HepG2 (cell line): ENCODE results near the gene VTN. TPM values are rescaled to one million over a fixed set of nuclear protein-coding genes. Genes with fewer than 3 reads are reported as not detected.
A peak's percentile ranks its signal among the peaks of the same experiment; 100 is the strongest.

Source experiments
- CHD4 ChIP-seq: fragments of 200-600 bp; sonication (generic); IDR thresholded peaks from 2 replicates; pipeline ENCODE4 v1.7.0; 2017; ENCODE audit warnings: mild to moderate bottlenecking, low read length, borderline replicate concordance
- CREB1 ChIP-seq, 2 experiments: fragments of 450-650 bp in 1 of 2; IDR thresholded peaks; 2 replicates each; pipeline ENCODE4 v1.6.1; 2016 to 2017; ENCODE audit warnings: control low read depth in 1 of 2, mild to moderate bottlenecking in 1 of 2, missing compliant biosample characterization in 1 of 2, missing genetic modification characterization in 1 of 2
- DPF2 ChIP-seq: sonication (generic); formaldehyde crosslinking; IDR thresholded peaks from 2 replicates; pipeline ENCODE4 v1.4.0; 2020; ENCODE audit warnings: mild to moderate bottlenecking, low read depth, missing genetic modification reagents, borderline replicate concordance
- FOSL2 ChIP-seq: sonication (generic); formaldehyde crosslinking; IDR thresholded peaks from 2 replicates; pipeline ENCODE4 v1.4.0; 2020; ENCODE audit warnings: missing genetic modification reagents
- GLI4 ChIP-seq: sonication (generic); formaldehyde crosslinking; IDR thresholded peaks from 2 replicates; pipeline ENCODE4 v1.5.1; 2020; ENCODE audit warnings: missing genetic modification reagents, mild to moderate bottlenecking, moderate library complexity, borderline replicate concordance
- HES4 ChIP-seq: sonication (generic); formaldehyde crosslinking; IDR thresholded peaks from 2 replicates; pipeline ENCODE4 v1.9.0; 2021; ENCODE audit warnings: mild to moderate bottlenecking, missing genetic modification reagents, borderline replicate concordance
- NFATC3 ChIP-seq: sonication (generic); formaldehyde crosslinking; IDR thresholded peaks from 2 replicates; pipeline ENCODE4 v1.5.1; 2020; ENCODE audit warnings: mild to moderate bottlenecking, missing genetic modification reagents
- NR1H2 ChIP-seq: sonication (generic); formaldehyde crosslinking; IDR thresholded peaks from 2 replicates; pipeline ENCODE4 v1.8.1; 2022; ENCODE audit warnings: low read depth, missing genetic modification reagents, borderline replicate concordance
- PATZ1 ChIP-seq: sonication (generic); formaldehyde crosslinking; IDR thresholded peaks from 2 replicates; pipeline ENCODE4 v1.4.0; 2020; ENCODE audit warnings: missing genetic modification reagents
- PITX1 ChIP-seq: sonication (generic); formaldehyde crosslinking; IDR thresholded peaks from 2 replicates; pipeline ENCODE4 v1.5.1; 2020; ENCODE audit warnings: mild to moderate bottlenecking, missing genetic modification reagents
- RELA ChIP-seq: sonication (generic); formaldehyde crosslinking; IDR thresholded peaks from 2 replicates; pipeline ENCODE4 v1.4.0; 2020; ENCODE audit warnings: missing genetic modification reagents
- TEAD2 ChIP-seq: sonication (generic); formaldehyde crosslinking; IDR thresholded peaks from 2 replicates; pipeline ENCODE4 v1.9.0; 2021; ENCODE audit warnings: missing genetic modification reagents
- ZFP90 ChIP-seq: sonication (generic); formaldehyde crosslinking; IDR thresholded peaks from 2 replicates; pipeline ENCODE4 v1.8.0; 2022; ENCODE audit warnings: missing genetic modification reagents, mild to moderate bottlenecking, inconsistent platforms, borderline replicate concordance
- ZNF460 ChIP-seq: sonication (generic); formaldehyde crosslinking; IDR thresholded peaks from 2 replicates; pipeline ENCODE4 v1.5.1; 2020; ENCODE audit warnings: missing genetic modification reagents, mild to moderate bottlenecking, borderline replicate concordance
- ZNF674 ChIP-seq: sonication (generic); formaldehyde crosslinking; IDR thresholded peaks from 2 replicates; pipeline ENCODE4 v1.5.0; 2020; ENCODE audit warnings: low read depth, mild to moderate bottlenecking, missing genetic modification reagents
- ZNF775 ChIP-seq: sonication (generic); formaldehyde crosslinking; IDR thresholded peaks from 2 replicates; pipeline ENCODE4 v1.4.0; 2020; ENCODE audit warnings: missing genetic modification reagents, mild to moderate bottlenecking, moderate library complexity, borderline replicate concordance
- ZXDC ChIP-seq: sonication (generic); formaldehyde crosslinking; IDR thresholded peaks from 2 replicates; pipeline ENCODE4 v1.5.0; 2020; ENCODE audit warnings: mild to moderate bottlenecking, missing genetic modification reagents
- polyA plus RNA-seq, 8 experiments: library from polyadenylated mRNA; depleted of rRNA in 3 of 8; stranded (reverse) in 7 of 8; unstranded in 1 of 8; fragments of >200 nt; fragmentation: Illumina TruSeq in 4 of 8; extraction: Trizol in 4 of 8; gene quantifications; 2 replicates each; pipeline versions ENCODE4 v1.2.1 to v1.2.3, GENCODE V29; 2011 to 2016; ENCODE audit warnings: low read depth in 4 of 8, missing spikeins in 1 of 8, mixed read lengths in 1 of 8; ENCODE audit not compliant: insufficient read depth in 1 of 8
- total RNA-seq, 5 experiments: library from RNA; depleted of rRNA; stranded (reverse); fragments of >200 nt; fragmentation: Illumina TruSeq; extraction: Trizol; gene quantifications; 2 replicates each; pipeline ENCODE4 v1.2.3, GENCODE V29; 2016; ENCODE audit warnings: low read depth in 1 of 5
- TF ChIP-seq, protein P1 (sequence below): conservative IDR thresholded peaks from 2 replicates; pipeline ENCODE4 v1.6.1; 2018; ENCODE audit warnings: missing genetic modification reagents
- TF ChIP-seq, protein P2 (sequence below): sonication (generic); formaldehyde crosslinking; IDR thresholded peaks from 2 replicates; pipeline ENCODE4 v1.4.0; 2020; ENCODE audit warnings: missing genetic modification reagents

Gene VTN
- total and polyA plus RNA-seq, 2 of the 13 experiments (the other 11 are each of a cell fraction or from before 2014, with no cell fraction given): 108 to 131 TPM

GRCh38 chr17:28318759-28319597, 51.1 kb downstream of the VTN start, which contains the start of gene TMEM97 (continued):
- TF ChIP-seq ZNF460 (CRISPR knock-in tag): no peak
- peak; percentile 41; the same call in 1 of the 2 replicates for TF ChIP-seq PATZ1 (CRISPR knock-in tag)
- peak; percentile 13; the same call in 1 of the 2 replicates for TF ChIP-seq FOSL2 (CRISPR knock-in tag)
- TF ChIP-seq, protein P1, sequence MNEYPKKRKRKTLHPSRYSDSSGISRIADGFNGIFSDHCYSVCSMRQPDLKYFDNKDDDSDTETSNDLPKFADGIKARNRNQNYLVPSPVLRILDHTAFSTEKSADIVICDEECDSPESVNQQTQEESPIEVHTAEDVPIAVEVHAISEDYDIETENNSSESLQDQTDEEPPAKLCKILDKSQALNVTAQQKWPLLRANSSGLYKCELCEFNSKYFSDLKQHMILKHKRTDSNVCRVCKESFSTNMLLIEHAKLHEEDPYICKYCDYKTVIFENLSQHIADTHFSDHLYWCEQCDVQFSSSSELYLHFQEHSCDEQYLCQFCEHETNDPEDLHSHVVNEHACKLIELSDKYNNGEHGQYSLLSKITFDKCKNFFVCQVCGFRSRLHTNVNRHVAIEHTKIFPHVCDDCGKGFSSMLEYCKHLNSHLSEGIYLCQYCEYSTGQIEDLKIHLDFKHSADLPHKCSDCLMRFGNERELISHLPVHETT (CRISPR knock-in tag): no peak
- TF ChIP-seq GLI4 (CRISPR knock-in tag): no peak
- no peak; the same call in 1 of the 2 replicates for TF ChIP-seq PITX1
- TF ChIP-seq DPF2: no peak
- no peak; the same call in 1 of the 2 replicates for TF ChIP-seq HES4 (CRISPR knock-in tag)
- TF ChIP-seq, protein P2, sequence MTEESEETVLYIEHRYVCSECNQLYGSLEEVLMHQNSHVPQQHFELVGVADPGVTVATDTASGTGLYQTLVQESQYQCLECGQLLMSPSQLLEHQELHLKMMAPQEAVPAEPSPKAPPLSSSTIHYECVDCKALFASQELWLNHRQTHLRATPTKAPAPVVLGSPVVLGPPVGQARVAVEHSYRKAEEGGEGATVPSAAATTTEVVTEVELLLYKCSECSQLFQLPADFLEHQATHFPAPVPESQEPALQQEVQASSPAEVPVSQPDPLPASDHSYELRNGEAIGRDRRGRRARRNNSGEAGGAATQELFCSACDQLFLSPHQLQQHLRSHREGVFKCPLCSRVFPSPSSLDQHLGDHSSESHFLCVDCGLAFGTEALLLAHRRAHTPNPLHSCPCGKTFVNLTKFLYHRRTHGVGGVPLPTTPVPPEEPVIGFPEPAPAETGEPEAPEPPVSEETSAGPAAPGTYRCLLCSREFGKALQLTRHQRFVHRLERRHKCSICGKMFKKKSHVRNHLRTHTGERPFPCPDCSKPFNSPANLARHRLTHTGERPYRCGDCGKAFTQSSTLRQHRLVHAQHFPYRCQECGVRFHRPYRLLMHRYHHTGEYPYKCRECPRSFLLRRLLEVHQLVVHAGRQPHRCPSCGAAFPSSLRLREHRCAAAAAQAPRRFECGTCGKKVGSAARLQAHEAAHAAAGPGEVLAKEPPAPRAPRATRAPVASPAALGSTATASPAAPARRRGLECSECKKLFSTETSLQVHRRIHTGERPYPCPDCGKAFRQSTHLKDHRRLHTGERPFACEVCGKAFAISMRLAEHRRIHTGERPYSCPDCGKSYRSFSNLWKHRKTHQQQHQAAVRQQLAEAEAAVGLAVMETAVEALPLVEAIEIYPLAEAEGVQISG (CRISPR knock-in tag): peak; percentile 71
- no peak for TF ChIP-seq NFATC3 (CRISPR knock-in tag)
- 0 out of 2 replicates have a peak, but pooled peaks have one; percentile 37 for TF ChIP-seq TEAD2
- TF ChIP-seq ZNF775 (CRISPR knock-in tag): no peak
- peak; percentile 86 for TF ChIP-seq ZFP90
- peak; percentile 38; the same call in 1 of the 2 replicates for TF ChIP-seq ZXDC (CRISPR knock-in tag)
- TF ChIP-seq CREB1 (IDR thresholded peaks at IDR 0.05): peak; percentile 86
- peak; percentile 91 for TF ChIP-seq CREB1 (CRISPR knock-in tag; IDR thresholded peaks at IDR 0.05)
- no peak for TF ChIP-seq RELA (CRISPR knock-in tag)
- no peak for TF ChIP-seq ZNF674 (CRISPR knock-in tag)
- no peak for TF ChIP-seq CHD4
- TF ChIP-seq NR1H2 (CRISPR knock-in tag): no peak
